Neural cell (in vitro differentiated cells): Measurements from ENCODE around the gene GRIA1.

Experiments
- EZH2 ChIP-seq: fragments of 200-600, 300-800 bp; shearing (Covaris generic), sonication (generic); IDR thresholded peaks from 2 replicates; pipeline ENCODE4 v1.6.1; 2014; ENCODE audit warnings: antibody characterized with exemption, low read length, borderline replicate concordance, mild to moderate bottlenecking; ENCODE audit not compliant: insufficient read depth, poor library complexity, severe bottlenecking
- MXI1 ChIP-seq: fragments of 450-650 bp; conservative IDR thresholded peaks from 2 replicates; pipeline ENCODE4 v1.6.1; 2014; ENCODE audit warnings: antibody characterized with exemption, mild to moderate bottlenecking; ENCODE audit not compliant: poor library complexity, severe bottlenecking
- POLR2AphosphoS5 ChIP-seq: IDR thresholded peaks from 2 replicates; pipeline ENCODE4 v1.6.1; 2012
- RAD21 ChIP-seq: fragments of 450-650 bp; conservative IDR thresholded peaks from 2 replicates; pipeline ENCODE4 v1.6.1; 2014; ENCODE audit warnings: antibody characterized with exemption, mild to moderate bottlenecking, moderate library complexity
- SMC3 ChIP-seq: fragments of 450-650 bp; conservative IDR thresholded peaks from 2 replicates; pipeline ENCODE4 v1.6.1; 2014; ENCODE audit warnings: antibody characterized with exemption, mild to moderate bottlenecking, moderate library complexity; ENCODE audit not compliant: poor library complexity
- TF ChIP-seq, protein P1 (sequence below): fragments of 450-650 bp; IDR thresholded peaks from 2 replicates; pipeline ENCODE4 v1.5.1; 2014; ENCODE audit warnings: antibody characterized with exemption, mild to moderate bottlenecking, moderate library complexity; ENCODE audit not compliant: poor library complexity, severe bottlenecking

GRCh38 chr5:153626836-153627235 lies 136.4 kb downstream of the GRIA1 start:
- TF ChIP-seq SMC3 = no peak
- no peak for TF ChIP-seq EZH2
- TF ChIP-seq MXI1 = no peak
- no peak for TF ChIP-seq RAD21
- TF ChIP-seq, protein P1, sequence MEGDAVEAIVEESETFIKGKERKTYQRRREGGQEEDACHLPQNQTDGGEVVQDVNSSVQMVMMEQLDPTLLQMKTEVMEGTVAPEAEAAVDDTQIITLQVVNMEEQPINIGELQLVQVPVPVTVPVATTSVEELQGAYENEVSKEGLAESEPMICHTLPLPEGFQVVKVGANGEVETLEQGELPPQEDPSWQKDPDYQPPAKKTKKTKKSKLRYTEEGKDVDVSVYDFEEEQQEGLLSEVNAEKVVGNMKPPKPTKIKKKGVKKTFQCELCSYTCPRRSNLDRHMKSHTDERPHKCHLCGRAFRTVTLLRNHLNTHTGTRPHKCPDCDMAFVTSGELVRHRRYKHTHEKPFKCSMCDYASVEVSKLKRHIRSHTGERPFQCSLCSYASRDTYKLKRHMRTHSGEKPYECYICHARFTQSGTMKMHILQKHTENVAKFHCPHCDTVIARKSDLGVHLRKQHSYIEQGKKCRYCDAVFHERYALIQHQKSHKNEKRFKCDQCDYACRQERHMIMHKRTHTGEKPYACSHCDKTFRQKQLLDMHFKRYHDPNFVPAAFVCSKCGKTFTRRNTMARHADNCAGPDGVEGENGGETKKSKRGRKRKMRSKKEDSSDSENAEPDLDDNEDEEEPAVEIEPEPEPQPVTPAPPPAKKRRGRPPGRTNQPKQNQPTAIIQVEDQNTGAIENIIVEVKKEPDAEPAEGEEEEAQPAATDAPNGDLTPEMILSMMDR = no peak
- TF ChIP-seq POLR2AphosphoS5 = no peak
